Stomach (tissue), 9 donors: Measurements from ENCODE around the gene ZNF581. TPM values are rescaled to one million over a fixed set of nuclear protein-coding genes. Genes with fewer than 3 reads are reported as not detected.

Experiments
- DNase-seq, 2 donors: peaks; one replicate each; pipeline versions ENCODE4 v3.0.0 to v3.0.0-alpha.2; 2013 to 2019
- H3K27ac ChIP-seq, 5 donors: fragments of 200-600 bp in 4 of 5; sonication (generic) in 4 of 5; one replicate each; pipeline ENCODE4 v1.5.1; 2013 to 2019; ENCODE audit warnings: mild to moderate bottlenecking in 1 of 5, moderate library complexity in 1 of 5
- H3K27me3 ChIP-seq, 3 donors: fragments of 200-600 bp; sonication (generic); one replicate each; pipeline ENCODE4 v1.5.1; 2017 to 2019; ENCODE audit warnings: mixed run types in 1 of 3
- H3K36me3 ChIP-seq, 4 donors: fragments of 200-600 bp; sonication (generic); 1 replicate in 3 of 4; 2 replicates in 1 of 4; pipeline ENCODE4 v1.5.1; 2016 to 2019
- H3K4me1 ChIP-seq, 4 donors: fragments of 200-600 bp; sonication (generic); one replicate each; pipeline ENCODE4 v1.5.1; 2016 to 2019
- H3K4me3 ChIP-seq, 4 donors: fragments of 200-600 bp; sonication (generic) in 3 of 4; one replicate each; pipeline ENCODE4 v1.5.1; 2016 to 2019; ENCODE audit warnings: mild to moderate bottlenecking in 1 of 4
- H3K9me3 ChIP-seq, 4 donors: fragments of 200-600 bp; sonication (generic); one replicate each; pipeline ENCODE4 v1.5.1; 2016 to 2019
- CTCF ChIP-seq, 7 experiments: fragments of 450-650 bp in 4 of 7; fragments of 200-600 bp in 3 of 7; sonication (generic) in 3 of 7; IDR thresholded peaks; one replicate each; pipeline ENCODE4 v1.5.1; 2016 to 2019; ENCODE audit warnings: antibody characterized with exemption in 7 of 7, control low read depth in 2 of 7, mild to moderate bottlenecking in 1 of 7
- EP300 ChIP-seq: sonication (generic); formaldehyde crosslinking; IDR thresholded peaks from one replicate; pipeline ENCODE4 v1.6.1; 2017; ENCODE audit warnings: antibody characterized with exemption
- POLR2A ChIP-seq, 4 donors: fragments of 450-650 bp; IDR thresholded peaks; one replicate each; pipeline ENCODE4 v1.6.1; 2016; ENCODE audit warnings: antibody characterized with exemption in 4 of 4, control low read depth in 2 of 4, mild to moderate bottlenecking in 1 of 4, moderate library complexity in 1 of 4
- POLR2AphosphoS5 ChIP-seq, 3 donors: sonication (generic); formaldehyde crosslinking; IDR thresholded peaks; one replicate each; pipeline ENCODE4 v1.6.1; 2016; ENCODE audit warnings: antibody characterized with exemption in 3 of 3
- WGBS, 5 donors: extraction: QIAGEN DNeasy Blood & Tissue Kit in 3 of 5; methylation state at CpG; one replicate each; pipeline versions ENCODE4 v1.1.5 to v1.1.7; 2013 to 2018; 5-methylcytosine and 5-hydroxymethylcytosine counted together
- intact Hi-C: fragments of 100-400 bp; cut with DNase I; formaldehyde crosslinking; loops from one replicate; pipeline ENCODE4 v1.15.1; 2023; ENCODE audit warnings: low total_unique reads
- polyA plus RNA-seq, 3 donors: library from polyadenylated mRNA; stranded (reverse); fragments of 200-250 nt; gene quantifications; one replicate each; pipeline ENCODE4 v1.2.3, GENCODE V29; 2013
- total RNA-seq, 5 donors: library from RNA; depleted of rRNA; stranded (reverse); fragments of >200 nt; gene quantifications; one replicate each; pipeline versions ENCODE4 v1.1.0 to v1.2.3, GENCODE V29; 2014 to 2016
- donor health status: healthy with polysubstance abuse.
- donor health status: Bipolar disorder and iron deficiency.
- donor health status: healthy.

ZNF581 gene
- total and polyA plus RNA-seq, 8 donors: 2.2 to 27.8 (median 11.3) TPM

- Histone ChIP-seq H3K27ac (no peak overlapping the region), H3K36me3 (peaks cover 83 to 100% (median 100%) of the 10 kb centered on the region in 4 donors), H3K9me3 (no peaks in the 10 kb centered on the region), H3K4me1 (peaks cover 14 to 28% (median 25%) of the 10 kb centered on the region in 4 donors), H3K27me3 (no peaks in the 10 kb centered on the region), H3K4me3 (no peak overlapping the region)
- intact Hi-C loops: no loop called here
- no peak for TF ChIP-seq POLR2A (IDR thresholded peaks at IDR 0.05)
- no peak for TF ChIP-seq EP300
- TF ChIP-seq CTCF (IDR thresholded peaks at IDR 0.05): no peak
- TF ChIP-seq POLR2AphosphoS5 (IDR thresholded peaks at IDR 0.05): no peak
- DNase-seq: no peak
- WGBS, 5 donors: 86 to 95% (median 92%) methylated on average over 22 to 31 of the region's 31 CpGs
These were observed 48.4 kb downstream of the ZNF581 start for GRCh38 chr19:55691561-55692481.

- TF ChIP-seq POLR2A (IDR thresholded peaks at IDR 0.05) (no peak), EP300 (no peak), CTCF (IDR thresholded peaks at IDR 0.05) (no peak), POLR2AphosphoS5 (IDR thresholded peaks at IDR 0.05) (no peak)
- Histone ChIP-seq H3K4me3 (no peak overlapping the region), H3K27ac (no peak overlapping the region), H3K27me3 (no peaks in the 10 kb centered on the region), H3K4me1 (peaks cover 5 to 20% (median 16%) of the 10 kb centered on the region in 4 donors), H3K9me3 (no peaks in the 10 kb centered on the region), H3K36me3 (peaks cover 88 to 100% (median 100%) of the 10 kb centered on the region in 4 donors)
- 87 to 94% (median 93%) methylated on average over 16 to 19 of the region's 19 CpGs for WGBS, 5 donors
- DNase-seq: no peak
- intact Hi-C loops: no loop called here
These were observed 49.2 kb downstream of the ZNF581 start for GRCh38 chr19:55692681-55693081.

GRCh38 chr19:55693336-55693974 lies 50.0 kb downstream of the ZNF581 start:
- Histone ChIP-seq H3K27me3 (no peaks in the 10 kb centered on the region), H3K27ac (no peak overlapping the region), H3K4me1 (peaks cover 0 to 12% (median 8%) of the 10 kb centered on the region in 4 donors), H3K4me3 (no peak overlapping the region), H3K36me3 (peaks cover 96 to 100% (median 100%) of the 10 kb centered on the region in 4 donors), H3K9me3 (no peaks in the 10 kb centered on the region)
- TF ChIP-seq CTCF (IDR thresholded peaks at IDR 0.05) (no peak), EP300 (no peak), POLR2A (IDR thresholded peaks at IDR 0.05) (no peak), POLR2AphosphoS5 (IDR thresholded peaks at IDR 0.05) (no peak)
- WGBS, 5 donors: 88 to 95% (median 94%) methylated on average over 18 to 20 of the region's 20 CpGs
- DNase-seq: no peak
- intact Hi-C loops: no loop called here

- TF ChIP-seq CTCF (IDR thresholded peaks at IDR 0.05): no peak
- TF ChIP-seq POLR2AphosphoS5 (IDR thresholded peaks at IDR 0.05): no peak
- TF ChIP-seq EP300: no peak
- no peak for TF ChIP-seq POLR2A (IDR thresholded peaks at IDR 0.05)
- H3K36me3 ChIP-seq: peaks cover 94 to 100% (median 100%) of the 10 kb centered on the region in 4 donors
- intact Hi-C loops: no loop called here
- WGBS, 5 donors: 70 to 81% (median 80%) methylated on average over 14 to 15 of the region's 15 CpGs
- H3K9me3 ChIP-seq: no peaks in the 10 kb centered on the region
- DNase-seq: no peak
- no peak overlapping the region for H3K27ac ChIP-seq
- peaks cover 0 to 4% (median 2%) of the 10 kb centered on the region in 4 donors for H3K4me1 ChIP-seq
- H3K27me3 ChIP-seq: no peaks in the 10 kb centered on the region
- H3K4me3 ChIP-seq: no peak overlapping the region
These were observed 50.8 kb downstream of the ZNF581 start for GRCh38 chr19:55694241-55694655.
